Measurements from ENCODE around the gene ARID1A.

Gene ARID1A

GRCh38 chr1:26784023-26784871 lies 88.4 kb downstream of the ARID1A start:
- TF ChIP-seq CTCF (IDR thresholded peaks at IDR 0.05; ENCODE audit: control extremely low read depth, extremely low read depth, low read depth, missing control alignments): no peak
- POLR2A ChIA-PET: no interaction called here
- CTCF ChIA-PET: interaction anchor here (0.7 to 9.7 kb wide), 5 partner anchors 17 to 284 kb away, joined by 3 to 257 read pairs (median 3); no protein-coding TSS in a partner anchor
- DNase-seq (ENCODE audit: extremely low spot score): no peak

DNA sequence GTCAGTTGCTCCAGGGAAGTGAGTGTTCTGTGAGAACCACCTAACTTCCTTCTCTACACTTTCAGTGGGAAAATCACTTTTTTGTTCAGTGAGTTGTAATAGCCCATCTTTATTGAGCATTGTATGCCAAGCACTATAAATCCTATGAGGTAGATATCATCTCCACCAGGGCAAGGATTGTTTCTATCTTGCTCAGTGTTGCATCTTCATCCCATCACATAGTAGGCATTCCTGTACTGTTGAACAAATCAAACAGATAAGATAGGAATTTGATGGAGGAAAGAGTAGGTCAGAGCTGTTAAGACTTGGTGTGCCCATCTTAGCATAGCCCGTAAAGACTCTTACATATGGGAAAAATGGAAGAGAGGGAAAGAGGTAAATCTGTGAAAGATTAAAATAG lies 89.1 kb downstream of the ARID1A start:
- CTCF ChIA-PET: interaction anchor here (1.2 to 9.7 kb wide), 4 partner anchors 42 to 285 kb away, joined by 3 to 257 read pairs (median 6); no protein-coding TSS in a partner anchor
- no peak for TF ChIP-seq CTCF (IDR thresholded peaks at IDR 0.05; ENCODE audit: control extremely low read depth, extremely low read depth, low read depth, missing control alignments)

GRCh38 chr1:26785611-26786436 lies 90.0 kb downstream of the ARID1A start:
- ChIA-PET POLR2A (interaction anchor here (0.5 kb wide), 1 partner anchor 70 kb away, joined by 3 read pairs; no protein-coding TSS in a partner anchor), CTCF (interaction anchor here (0.9 to 9.7 kb wide), 10 partner anchors 8 to 286 kb away, joined by 3 to 257 read pairs (median 4); no protein-coding TSS in a partner anchor)
- no peak for TF ChIP-seq CTCF (IDR thresholded peaks at IDR 0.05; ENCODE audit: control extremely low read depth, extremely low read depth, low read depth, missing control alignments)
- no peak for DNase-seq (ENCODE audit: extremely low spot score)

More for the DNA sequence above, 89.1 kb downstream of the ARID1A start:
- no peak for DNase-seq (ENCODE audit: extremely low spot score)
- POLR2A ChIA-PET: no interaction called here

- ChIA-PET CTCF (interaction anchor here (0.9 to 9.7 kb wide), 12 partner anchors 8 to 249 kb away, joined by 3 to 257 read pairs (median 7); no protein-coding TSS in a partner anchor), POLR2A (interaction anchor here (0.5 kb wide), 1 partner anchor 71 kb away, joined by 3 read pairs; no protein-coding TSS in a partner anchor)
- no peak for TF ChIP-seq CTCF (IDR thresholded peaks at IDR 0.05; ENCODE audit: control extremely low read depth, extremely low read depth, low read depth, missing control alignments)
- DNase-seq (ENCODE audit: extremely low spot score): peak; percentile 65
Observed at GRCh38 chr1:26786437-26787380, 90.9 kb downstream of the ARID1A start.

DNA sequence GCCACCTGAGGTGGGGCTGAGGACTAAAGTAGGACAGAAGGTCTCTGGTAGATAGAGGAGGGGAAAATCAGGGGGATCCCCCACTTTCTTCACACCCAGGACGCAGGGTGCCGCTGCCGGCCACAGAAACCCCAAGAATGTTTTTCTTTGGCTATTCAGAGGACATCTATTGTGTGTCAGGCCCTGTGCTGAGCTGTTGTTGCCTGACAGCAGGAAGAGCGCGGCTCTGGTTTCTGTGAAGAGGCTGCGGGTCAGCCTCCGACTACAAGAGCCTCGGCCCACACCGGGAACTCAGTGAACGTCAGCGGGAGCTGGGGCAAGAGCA lies 91.5 kb downstream of the ARID1A start:
- ChIA-PET CTCF (interaction anchor here (0.9 to 9.7 kb wide), 16 partner anchors 9 to 287 kb away, joined by 3 to 257 read pairs (median 26); no protein-coding TSS in a partner anchor), POLR2A (no interaction called here)
- no peak for TF ChIP-seq CTCF (IDR thresholded peaks at IDR 0.05; ENCODE audit: control extremely low read depth, extremely low read depth, low read depth, missing control alignments)
- DNase-seq (ENCODE audit: extremely low spot score): peak; percentile 83

All from GM10248 (cell line).